Kidney (tissue), 14 donors: Measurements from ENCODE around the gene PRR9. TPM values are rescaled to one million over a fixed set of nuclear protein-coding genes. Genes with fewer than 3 reads are reported as not detected.

Experiments
- DNase-seq, 5 donors: peaks; one replicate each; pipeline ENCODE4 v3.0.0-alpha.2; 2013 to 2020
- FAIRE-seq: peaks from 2 replicates; lab custom pipeline; 2012; peaks lifted over from hg19 to GRCh38; lab: Jason Lieb, UNC
- H3K27ac ChIP-seq, 2 donors: one replicate each; pipeline ENCODE4 v1.7.0; 2013; ENCODE audit warnings: low read depth in 2 of 2, low read length in 2 of 2, inconsistent platforms in 1 of 2
- H3K27me3 ChIP-seq: one replicate; pipeline ENCODE4 v1.7.1; 2013; ENCODE audit warnings: low read length, inconsistent platforms; ENCODE audit not compliant: control insufficient read depth, insufficient read depth
- H3K36me3 ChIP-seq, 3 donors: one replicate each; pipeline versions ENCODE4 v1.7.0 to v1.7.1; 2013; ENCODE audit warnings: low read length in 3 of 3, control low read depth in 1 of 3, inconsistent platforms in 1 of 3; ENCODE audit not compliant: insufficient read depth in 3 of 3, control insufficient read depth in 2 of 3
- H3K4me1 ChIP-seq, 3 donors: one replicate each; pipeline versions ENCODE4 v1.7.0 to v1.7.1; 2013; ENCODE audit warnings: low read length in 3 of 3, inconsistent platforms in 1 of 3, low read depth in 1 of 3; ENCODE audit not compliant: control insufficient read depth in 2 of 3, insufficient read depth in 2 of 3
- H3K4me3 ChIP-seq, 3 donors: one replicate each; pipeline versions ENCODE4 v1.7.0 to v1.8.1; 2013; ENCODE audit warnings: low read length in 3 of 3, control low read depth in 1 of 3, inconsistent platforms in 1 of 3
- H3K9ac ChIP-seq, 3 donors: one replicate each; pipeline versions ENCODE4 v1.7.0 to v1.7.1; 2013; ENCODE audit warnings: low read length in 3 of 3, control low read depth in 1 of 3, inconsistent platforms in 1 of 3
- H3K9me3 ChIP-seq, 3 donors: one replicate each; pipeline versions ENCODE4 v1.7.0 to v1.7.1; 2013; ENCODE audit warnings: low read length in 3 of 3, control low read depth in 1 of 3, inconsistent platforms in 1 of 3; ENCODE audit not compliant: control insufficient read depth in 2 of 3, insufficient read depth in 1 of 3
- CTCF ChIP-seq: IDR thresholded peaks from 3 replicates; pipeline ENCODE4 v1.5.1; 2012; ENCODE audit warnings: mild to moderate bottlenecking, moderate library complexity, borderline replicate concordance; ENCODE audit not compliant: insufficient read depth; ENCODE audit errors: extremely low read depth
- intact Hi-C: fragments of 100-400 bp; cut with DNase I; formaldehyde crosslinking; loops from one replicate; pipeline ENCODE4 v1.11.1; 2022
- polyA plus RNA-seq: library from polyadenylated mRNA; stranded (reverse); fragments of 350-450 nt; fragmentation: Illumina TruSeq; extraction: RNeasy Lipid Tissue Mini Kit (QIAGEN cat#74804); gene quantifications from one replicate; pipeline ENCODE4 v1.2.3, GENCODE V29; 2014; ENCODE audit warnings: low read depth, low replicate concordance; ENCODE audit not compliant: insufficient read depth
- total RNA-seq: library from RNA; stranded (reverse); fragmentation: NEBNext Ultra II Directional; extraction: Animal tissue kit (Norgen Biotek cat#: 25700); gene quantifications from one replicate; pipeline ENCODE4 v1.2.1, GENCODE V29; 2021
- donor health status: control.
- donor health status: control.
- donor health status: control.
- donor health status: control.
- donor health status: control.
- donor health status: DM: yes; HTN: yes; CAD: no.
- donor health status: Normal renal cell carcinoma (clear cell type).

PRR9 gene
- total and polyA plus RNA-seq, 2 donors from 2014 or later = not detected

- Histone ChIP-seq H3K27me3 (peaks cover 14% of the 10 kb centered on the region), H3K27ac (no peak within 1 kb of the TSS), H3K9ac (no peak within 1 kb of the TSS), H3K4me1 (peaks cover 0 to 4% (median 4%) of the 10 kb centered on the region in 3 donors), H3K9me3 (no peaks in the 10 kb centered on the region), H3K36me3 (no peaks in the 10 kb centered on the region), H3K4me3 (no peak within 1 kb of the TSS)
- no peak for FAIRE-seq
- no peak for TF ChIP-seq CTCF
- intact Hi-C loops = no loop called here
- DNase-seq = no peak
Observed at GRCh38 chr1:153259387-153259786, 42.0 kb downstream of the PRR9 start, which contains the start of gene LORICRIN. TSS of gene LORICRIN (plus strand) at chr1:153259687. CDS start at chr1:153260950, 1,263 bp downstream.

- intact Hi-C loops = no loop called here
- TF ChIP-seq CTCF = no peak
- DNase-seq (peak in 4 of 5 donors; percentile 27 to 62 (median 52)), FAIRE-seq (no peak)
- Histone ChIP-seq H3K4me3 (no peak overlapping the region), H3K9ac (no peak overlapping the region), H3K36me3 (no peaks in the 10 kb centered on the region), H3K9me3 (no peaks in the 10 kb centered on the region), H3K4me1 (peaks cover 0 to 4% (median 4%) of the 10 kb centered on the region in 3 donors), H3K27me3 (peaks cover 14% of the 10 kb centered on the region), H3K27ac (no peak overlapping the region)
Observed at GRCh38 chr1:153260585-153261280, 43.3 kb downstream of the PRR9 start.

- no peak overlapping the region for H3K9ac ChIP-seq
- DNase-seq = peak; percentile 57 to 75 (median 70)
- no peak overlapping the region for H3K27ac ChIP-seq
- TF ChIP-seq CTCF = no peak
- peaks cover 0 to 4% (median 4%) of the 10 kb centered on the region in 3 donors for H3K4me1 ChIP-seq
- FAIRE-seq = no peak
- intact Hi-C loops = no loop called here
- no peaks in the 10 kb centered on the region for H3K36me3 ChIP-seq
- H3K9me3 ChIP-seq = no peaks in the 10 kb centered on the region
- peaks cover 14% of the 10 kb centered on the region for H3K27me3 ChIP-seq
- peak overlapping the region in 1 of 3 donors; percentile 27 for H3K4me3 ChIP-seq
Observed at GRCh38 chr1:153261281-153262069, 44.1 kb downstream of the PRR9 start.
